Measurements from ENCODE around the gene LRCH3. TPM values are rescaled to one million over a fixed set of nuclear protein-coding genes. Genes with fewer than 3 reads are reported as not detected.

Gene LRCH3
- total RNA-seq, 4 donors from 2014 or later: 34.6 to 160 (median 55.2) TPM

DNA sequence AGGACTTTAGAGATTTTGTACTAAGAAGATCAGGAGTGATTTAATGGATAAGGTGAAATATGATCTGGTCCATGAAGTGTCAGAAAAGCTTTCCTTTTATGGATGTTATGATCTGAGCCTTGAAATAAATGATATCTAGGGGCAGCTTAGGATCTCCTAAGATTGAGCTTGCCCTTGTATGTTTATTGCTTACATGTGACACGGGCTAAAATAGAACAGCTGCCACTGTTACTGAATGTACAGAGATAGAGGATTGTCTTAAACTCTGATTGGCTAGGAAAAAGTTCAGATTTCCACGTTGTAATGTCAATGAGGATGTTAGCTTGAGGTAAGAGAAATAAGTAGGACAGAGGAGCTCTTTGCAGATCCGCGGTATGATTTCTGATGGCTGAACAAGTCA, 32.5 kb upstream of the LRCH3 start:
- no peak for TF ChIP-seq POLR2A (IDR thresholded peaks at IDR 0.05; ENCODE audit: low read depth)
- H3K9me3 ChIP-seq: no peaks in the 10 kb centered on the region
- no peak overlapping the region for H3K4me3 ChIP-seq
- H3K27ac ChIP-seq (replicated peaks in 1 of 4): no peak overlapping the region
- DNase-seq (ENCODE audit: extremely low spot score): no peak
- peaks cover 5 to 48% (median 31%) of the 10 kb centered on the region in 4 donors for H3K36me3 ChIP-seq
- intact Hi-C loops (cut with DNase I): no loop called here
- peaks cover 0 to 17% (median 12%) of the 10 kb centered on the region in 4 donors for H3K4me1 ChIP-seq
- 87% methylated on average over 4 of the region's 4 CpGs for WGBS
- H3K27me3 ChIP-seq: no peaks in the 10 kb centered on the region

DNA sequence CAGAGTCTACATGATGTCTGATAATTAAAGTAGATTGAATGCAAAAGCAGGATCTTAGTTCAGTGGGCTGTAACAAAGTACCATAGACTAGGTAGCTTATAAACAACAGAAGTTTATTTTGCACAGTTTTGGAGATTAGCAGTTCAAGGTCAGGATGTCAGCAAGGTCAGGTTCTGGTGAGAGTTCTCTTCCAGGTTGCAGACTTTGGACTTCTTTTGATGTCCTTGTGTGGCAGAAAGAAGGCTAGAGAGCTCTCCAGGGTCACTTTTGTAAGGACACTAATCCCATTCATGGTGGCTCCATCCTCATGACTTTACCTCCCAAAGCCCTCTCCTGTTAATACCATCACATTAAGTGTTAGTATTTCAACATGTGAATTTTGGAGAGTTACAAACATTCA, 29.3 kb upstream of the LRCH3 start:
- Histone ChIP-seq H3K36me3 (peaks cover 5 to 74% (median 53%) of the 10 kb centered on the region in 4 donors), H3K27ac (replicated peaks in 1 of 4) (no peak overlapping the region), H3K27me3 (no peaks in the 10 kb centered on the region), H3K4me1 (peaks cover 0 to 3% (median under 1%) of the 10 kb centered on the region in 4 donors), H3K9me3 (no peaks in the 10 kb centered on the region), H3K4me3 (no peak overlapping the region)
- no peak for DNase-seq (ENCODE audit: extremely low spot score)
- TF ChIP-seq, protein P1, sequence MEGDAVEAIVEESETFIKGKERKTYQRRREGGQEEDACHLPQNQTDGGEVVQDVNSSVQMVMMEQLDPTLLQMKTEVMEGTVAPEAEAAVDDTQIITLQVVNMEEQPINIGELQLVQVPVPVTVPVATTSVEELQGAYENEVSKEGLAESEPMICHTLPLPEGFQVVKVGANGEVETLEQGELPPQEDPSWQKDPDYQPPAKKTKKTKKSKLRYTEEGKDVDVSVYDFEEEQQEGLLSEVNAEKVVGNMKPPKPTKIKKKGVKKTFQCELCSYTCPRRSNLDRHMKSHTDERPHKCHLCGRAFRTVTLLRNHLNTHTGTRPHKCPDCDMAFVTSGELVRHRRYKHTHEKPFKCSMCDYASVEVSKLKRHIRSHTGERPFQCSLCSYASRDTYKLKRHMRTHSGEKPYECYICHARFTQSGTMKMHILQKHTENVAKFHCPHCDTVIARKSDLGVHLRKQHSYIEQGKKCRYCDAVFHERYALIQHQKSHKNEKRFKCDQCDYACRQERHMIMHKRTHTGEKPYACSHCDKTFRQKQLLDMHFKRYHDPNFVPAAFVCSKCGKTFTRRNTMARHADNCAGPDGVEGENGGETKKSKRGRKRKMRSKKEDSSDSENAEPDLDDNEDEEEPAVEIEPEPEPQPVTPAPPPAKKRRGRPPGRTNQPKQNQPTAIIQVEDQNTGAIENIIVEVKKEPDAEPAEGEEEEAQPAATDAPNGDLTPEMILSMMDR (IDR thresholded peaks at IDR 0.05): no peak
- TF ChIP-seq POLR2AphosphoS5 (IDR thresholded peaks at IDR 0.05) (no peak), EP300 (IDR thresholded peaks at IDR 0.05) (no peak), POLR2A (IDR thresholded peaks at IDR 0.05; ENCODE audit: low read depth) (no peak)
- intact Hi-C loops (cut with DNase I): no loop called here

DNA sequence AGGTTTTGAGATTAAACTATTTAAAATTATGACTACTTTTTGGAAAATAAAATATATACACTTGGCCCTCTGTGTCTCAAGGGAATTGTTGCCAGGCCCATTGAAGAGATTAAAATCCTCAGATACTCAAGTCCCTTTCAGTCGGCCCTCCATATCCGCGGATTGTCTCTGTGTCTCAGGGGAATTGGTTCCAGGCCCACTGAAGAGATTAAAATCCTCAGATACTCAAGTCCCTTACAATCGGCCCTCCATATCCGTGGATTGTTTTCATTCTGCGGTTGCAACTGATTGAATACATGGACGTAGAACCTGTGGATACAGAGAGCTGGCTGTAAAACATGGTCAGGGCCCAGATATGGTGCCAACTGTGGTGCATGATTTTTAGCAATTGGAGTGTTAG, 15.7 kb upstream of the LRCH3 start:
- peaks cover 32 to 97% (median 86%) of the 10 kb centered on the region in 4 donors for H3K36me3 ChIP-seq

DNA sequence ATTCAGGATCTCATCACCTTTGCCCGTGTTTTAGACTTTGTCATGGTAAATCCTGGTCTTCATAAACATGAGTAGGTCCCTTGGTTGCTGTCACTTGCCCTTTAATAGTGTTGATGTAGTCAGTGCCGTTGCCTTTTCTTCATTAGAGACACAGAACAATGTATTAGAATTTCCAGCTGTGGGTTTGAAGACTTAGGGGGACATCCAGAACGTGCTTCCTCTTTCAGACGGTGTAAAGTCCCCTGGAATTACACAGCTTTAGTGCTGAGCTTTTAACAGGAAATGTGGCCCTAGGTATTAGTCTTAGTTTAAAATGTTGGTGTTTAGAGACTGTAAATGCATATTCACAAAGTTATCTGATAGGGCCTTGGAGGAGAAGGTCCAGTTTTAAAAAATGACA, 8.8 kb upstream of the LRCH3 start:
- intact Hi-C loops (cut with DNase I): no loop called here
- Histone ChIP-seq H3K36me3 (peaks cover 22 to 89% (median 63%) of the 10 kb centered on the region in 4 donors), H3K27ac (replicated peaks in 1 of 4) (no peak overlapping the region), H3K27me3 (no peaks in the 10 kb centered on the region), H3K9me3 (no peaks in the 10 kb centered on the region), H3K4me3 (no peak overlapping the region), H3K4me1 (no peaks in the 10 kb centered on the region)
- DNase-seq (ENCODE audit: extremely low spot score): no peak
- 71% methylated on average over 4 of the region's 4 CpGs for WGBS
- TF ChIP-seq POLR2A (IDR thresholded peaks at IDR 0.05; ENCODE audit: low read depth): no peak

More for the DNA sequence above, 15.7 kb upstream of the LRCH3 start:
- Histone ChIP-seq H3K4me3 (no peak overlapping the region), H3K27me3 (no peaks in the 10 kb centered on the region), H3K9me3 (no peaks in the 10 kb centered on the region), H3K4me1 (no peaks in the 10 kb centered on the region), H3K27ac (replicated peaks in 1 of 4) (no peak overlapping the region)
- intact Hi-C loops (cut with DNase I): no loop called here
- WGBS: 76% methylated on average over 7 of the region's 7 CpGs
- TF ChIP-seq, protein P1 (IDR thresholded peaks at IDR 0.05): no peak
- TF ChIP-seq POLR2AphosphoS5 (IDR thresholded peaks at IDR 0.05) (no peak), EP300 (IDR thresholded peaks at IDR 0.05) (no peak), POLR2A (IDR thresholded peaks at IDR 0.05; ENCODE audit: low read depth) (no peak)
- no peak for DNase-seq (ENCODE audit: extremely low spot score)

- intact Hi-C loops (cut with DNase I): no loop called here
- H3K4me3 ChIP-seq: no peak overlapping the region
- WGBS: 93% methylated on average over 7 of the region's 7 CpGs
- H3K27ac ChIP-seq (replicated peaks in 1 of 4): no peak overlapping the region
- no peaks in the 10 kb centered on the region for H3K9me3 ChIP-seq
- peaks cover 11 to 76% (median 48%) of the 10 kb centered on the region in 4 donors for H3K36me3 ChIP-seq
- no peaks in the 10 kb centered on the region for H3K27me3 ChIP-seq
- H3K4me1 ChIP-seq: no peaks in the 10 kb centered on the region
- DNase-seq (ENCODE audit: extremely low spot score): no peak
- TF ChIP-seq POLR2A (IDR thresholded peaks at IDR 0.05; ENCODE audit: low read depth) (no peak), POLR2AphosphoS5 (IDR thresholded peaks at IDR 0.05) (no peak), EP300 (IDR thresholded peaks at IDR 0.05) (no peak)
- TF ChIP-seq, protein P1 (IDR thresholded peaks at IDR 0.05): no peak
These were observed 7.0 kb upstream of the LRCH3 start for GRCh38 chr3:197784019-197784585.

DNA sequence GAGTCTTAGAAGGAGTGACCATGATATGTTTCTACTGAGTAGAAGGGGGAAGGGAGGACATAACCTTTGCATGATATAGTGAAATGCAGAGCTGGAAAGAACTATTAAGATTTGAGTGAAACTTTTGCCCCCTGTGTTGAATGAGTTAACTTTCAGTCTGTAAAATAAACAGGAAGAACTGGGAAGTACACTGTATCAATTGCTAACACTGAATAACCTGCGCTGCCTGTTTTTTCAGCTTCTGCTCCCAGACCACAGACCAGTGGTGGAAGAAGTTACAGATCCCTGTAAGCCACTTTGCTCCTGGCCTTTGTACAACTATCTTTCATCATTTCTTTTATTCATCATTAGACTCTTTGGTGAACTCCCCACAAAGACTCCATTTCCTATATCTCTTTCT, 3.6 kb upstream of the LRCH3 start:
- H3K27ac ChIP-seq (replicated peaks in 1 of 4): no peak overlapping the region
- H3K27me3 ChIP-seq: no peaks in the 10 kb centered on the region
- TF ChIP-seq POLR2A (IDR thresholded peaks at IDR 0.05; ENCODE audit: low read depth): no peak
- no peak for TF ChIP-seq EP300 (IDR thresholded peaks at IDR 0.05)
- TF ChIP-seq, protein P1 (IDR thresholded peaks at IDR 0.05): no peak
- TF ChIP-seq POLR2AphosphoS5 (IDR thresholded peaks at IDR 0.05): no peak
- 77% methylated on average over 1 of the region's 1 CpG for whole genome bisulfite sequencing
- no peak for DNase-seq (ENCODE audit: extremely low spot score)
- no peak overlapping the region for H3K4me3 ChIP-seq
- H3K9me3 ChIP-seq: no peaks in the 10 kb centered on the region
- intact Hi-C loops (cut with DNase I): no loop called here
- H3K4me1 ChIP-seq: peaks cover 0 to 8% (median 5%) of the 10 kb centered on the region in 4 donors
- peaks cover 0 to 43% (median 21%) of the 10 kb centered on the region in 4 donors for H3K36me3 ChIP-seq

Data from esophagus muscularis mucosa (tissue), 4 donors.